Left lung (tissue), 14 donors: ENCODE data around the gene CAVIN1. TPM values are rescaled to one million over a fixed set of nuclear protein-coding genes. Genes with fewer than 3 reads are reported as not detected.
A peak's percentile ranks its signal among the peaks of the same experiment; 100 is the strongest.

ENCODE experiments used
- ATAC-seq: fragments of 200-7000 bp; cut with Tn5 transposase; one replicate; pipeline ENCODE4 v1.9.1; 2020; ENCODE audit warnings: moderate library complexity
- DNase-seq, 4 donors: peaks; one replicate each; pipeline ENCODE4 v3.0.0-alpha.2; 2013 to 2020
- H3K27ac ChIP-seq, 2 donors: fragments of 200-600 bp; sonication (generic) in 1 of 2; one replicate each; pipeline versions ENCODE4 v1.5.0 to v1.8.0; 2020 to 2021
- H3K27me3 ChIP-seq, 2 donors: fragments of 200-600 bp; sonication (generic) in 1 of 2; one replicate each; pipeline versions ENCODE4 v1.5.0 to v1.8.0; 2020 to 2021
- H3K36me3 ChIP-seq, 2 donors: fragments of 200-600 bp; sonication (generic) in 1 of 2; one replicate each; pipeline versions ENCODE4 v1.5.0 to v1.8.0; 2020 to 2021
- H3K4me1 ChIP-seq, 2 donors: fragments of 200-600 bp; one replicate each; pipeline ENCODE4 v1.8.0; 2021
- H3K4me3 ChIP-seq, 2 donors: fragments of 200-600 bp; sonication (generic) in 1 of 2; one replicate each; pipeline versions ENCODE4 v1.5.0 to v1.8.0; 2020 to 2021; ENCODE audit warnings: mild to moderate bottlenecking in 1 of 2
- H3K9me3 ChIP-seq, 2 donors: fragments of 200-600 bp; sonication (generic) in 1 of 2; one replicate each; pipeline versions ENCODE4 v1.5.0 to v1.8.0; 2020 to 2021
- intact Hi-C, 2 donors: fragments of 100-400 bp; cut with DNase I; formaldehyde crosslinking; loops; one replicate each; pipeline versions ENCODE4 v1.11.2 to v1.14.2; 2022
- long read RNA-seq, 12 donors: library from polyadenylated mRNA in 2 of 12; unstranded in 2 of 12; transcript quantifications; one replicate each; pipeline ENCODE4 v2.0.0 and lab custom pipeline, GENCODE V29; 2019 to 2026
- polyA plus RNA-seq, 6 donors: library from polyadenylated mRNA; unstranded; fragments of 120-200 nt; gene quantifications; one replicate each; pipeline ENCODE4 v1.2.1, GENCODE V29; 2013; ENCODE audit not compliant: insufficient read length in 6 of 6
- total RNA-seq, 2 donors: library from RNA; stranded (reverse); fragmentation: NEBNext Ultra II Directional; extraction: Animal tissue kit (Norgen Biotek cat#: 25700); gene quantifications; one replicate each; pipeline ENCODE4 v1.2.1, GENCODE V29; 2021
- TF ChIP-seq, protein P1 (sequence below), 2 donors: fragments of 200-600 bp; sonication (generic) in 1 of 2; IDR thresholded peaks; one replicate each; pipeline versions ENCODE4 v1.5.0 to v1.8.0; 2021; ENCODE audit warnings: antibody characterized with exemption in 2 of 2
- donor health status: DM: no; HTN: yes; CAD: no.
- donor health status: DM: no; HTN: no; CAD: no.

The CAVIN1 gene
- total RNA-seq = 100 to 1,000 TPM; 285 to 320 TPM
- polyA plus RNA-seq = 100 to 1,000 TPM; 163 to 224 (median 191) TPM
- long read RNA-seq, donor 1, transcript CAVIN1-201 (2 exons, 3,828 nt) = major isoform, 130 of 166 reads
- long read RNA-seq, donor 1, partial matches to known transcripts = 20 of 166 reads
- long read RNA-seq, donor 1, other reads (novel, unspliced or antisense) = 16 of 166 reads
- long read RNA-seq, donor 2, transcript CAVIN1-201 (2 exons, 3,828 nt) = major isoform, 102 of 109 reads
- long read RNA-seq, donor 2, partial matches to known transcripts = 0 of 109 reads
- long read RNA-seq, donor 2, other reads (novel, unspliced or antisense) = 7 of 109 reads
- long read RNA-seq, donor 3, transcript CAVIN1-201 (2 exons, 3,828 nt) = major isoform, 47 of 52 reads
- long read RNA-seq, donor 3, partial matches to known transcripts = 0 of 52 reads
- long read RNA-seq, donor 3, other reads (novel, unspliced or antisense) = 5 of 52 reads
- long read RNA-seq, donor 4, transcript CAVIN1-201 (2 exons, 3,828 nt) = major isoform, 128 of 177 reads
- long read RNA-seq, donor 4, partial matches to known transcripts = 4 of 177 reads
- long read RNA-seq, donor 4, other reads (novel, unspliced or antisense) = 45 of 177 reads
- long read RNA-seq, donor 5, transcript CAVIN1-201 (2 exons, 3,828 nt) = major isoform, 81 of 81 reads
- long read RNA-seq, donor 5, partial matches to known transcripts = 0 of 81 reads
- long read RNA-seq, donor 5, other reads (novel, unspliced or antisense) = 0 of 81 reads
- long read RNA-seq, donor 6, transcript CAVIN1-201 (2 exons, 3,828 nt) = major isoform, 61 of 66 reads
- long read RNA-seq, donor 6, partial matches to known transcripts = 0 of 66 reads
- long read RNA-seq, donor 6, other reads (novel, unspliced or antisense) = 5 of 66 reads
- long read RNA-seq, donor 7, transcript CAVIN1-201 (2 exons, 3,828 nt) = major isoform, 35 of 35 reads
- long read RNA-seq, donor 7, partial matches to known transcripts = 0 of 35 reads
- long read RNA-seq, donor 7, other reads (novel, unspliced or antisense) = 0 of 35 reads
- long read RNA-seq, donor 8, transcript CAVIN1-201 (2 exons, 3,828 nt) = major isoform, 123 of 137 reads
- long read RNA-seq, donor 8, partial matches to known transcripts = 0 of 137 reads
- long read RNA-seq, donor 8, other reads (novel, unspliced or antisense) = 14 of 137 reads
- long read RNA-seq, donor 9, partial matches to known transcripts = 0 of 1 reads
- long read RNA-seq, donor 9, other reads (novel, unspliced or antisense) = 0 of 1 reads
- long read RNA-seq, donor 10, transcript CAVIN1-201 (2 exons, 3,828 nt) = major isoform, 59 of 84 reads
- long read RNA-seq, donor 10, partial matches to known transcripts = 0 of 84 reads
- long read RNA-seq, donor 10, other reads (novel, unspliced or antisense) = 25 of 84 reads
- long read RNA-seq, donor 11 = 0 reads
- long read RNA-seq, donor 12, transcript CAVIN1-201 (2 exons, 3,828 nt) = major isoform, 103 of 123 reads
- long read RNA-seq, donor 12, partial matches to known transcripts = 12 of 123 reads
- long read RNA-seq, donor 12, other reads (novel, unspliced or antisense) = 8 of 123 reads

DNA sequence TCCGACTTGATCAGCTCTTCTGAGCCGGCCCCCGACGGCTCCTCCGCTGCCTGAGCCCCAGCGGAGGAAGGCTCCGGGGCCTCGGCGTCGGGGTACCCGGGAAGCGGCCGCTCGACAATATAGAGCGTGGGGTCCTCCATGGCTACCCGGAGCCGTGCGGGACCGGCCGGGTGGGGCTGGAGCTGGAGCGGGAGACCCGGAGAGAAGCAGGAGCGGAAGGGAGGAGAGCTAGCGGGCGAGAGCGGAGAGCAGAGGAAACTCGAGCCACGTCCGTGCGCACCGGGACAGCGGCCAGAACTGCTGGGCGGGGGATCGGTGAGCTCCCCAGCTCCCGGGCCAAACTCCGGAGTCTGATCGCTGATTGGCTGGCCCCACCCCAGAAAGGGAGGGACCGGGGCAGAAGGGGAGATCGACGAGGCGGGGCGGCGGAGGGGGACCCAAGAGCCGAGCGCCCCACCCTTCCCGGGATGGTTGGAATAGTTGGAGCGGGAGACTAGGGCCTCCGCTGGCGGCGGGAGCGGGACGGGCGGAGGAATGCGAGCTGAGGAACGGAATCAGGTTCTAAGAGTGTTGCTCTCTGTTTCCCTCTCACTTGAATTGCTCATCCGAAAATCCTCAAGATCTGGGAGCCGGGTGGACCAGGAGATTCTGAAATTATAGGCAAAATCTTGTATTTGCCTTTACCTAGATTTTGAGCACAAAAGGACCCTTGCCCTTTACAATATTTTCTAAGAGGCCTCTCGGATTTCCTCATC lies at the start of gene CAVIN1:
TSS of gene CAVIN1 (minus strand) at position 299 of the 755 bp plus-strand sequence. CDS start at position 140, 159 bp downstream.
- intact Hi-C loops = loop anchor here in 1 of 2 donors (5.0 kb wide), 1 partner anchor 94 kb away; no protein-coding TSS in a partner anchor
- Histone ChIP-seq H3K27ac (peak within 1 kb of the TSS; percentile 89 to 91), H3K36me3 (no peaks in the 10 kb centered on the region), H3K4me1 (peaks cover 8 to 56% of the 10 kb centered on the region in 2 donors), H3K9me3 (no peaks in the 10 kb centered on the region), H3K4me3 (peak within 1 kb of the TSS; percentile 68 to 69), H3K27me3 (peaks cover 0 to 51% of the 10 kb centered on the region in 2 donors)
- ATAC-seq = peak; percentile 90
- TF ChIP-seq, protein P1, sequence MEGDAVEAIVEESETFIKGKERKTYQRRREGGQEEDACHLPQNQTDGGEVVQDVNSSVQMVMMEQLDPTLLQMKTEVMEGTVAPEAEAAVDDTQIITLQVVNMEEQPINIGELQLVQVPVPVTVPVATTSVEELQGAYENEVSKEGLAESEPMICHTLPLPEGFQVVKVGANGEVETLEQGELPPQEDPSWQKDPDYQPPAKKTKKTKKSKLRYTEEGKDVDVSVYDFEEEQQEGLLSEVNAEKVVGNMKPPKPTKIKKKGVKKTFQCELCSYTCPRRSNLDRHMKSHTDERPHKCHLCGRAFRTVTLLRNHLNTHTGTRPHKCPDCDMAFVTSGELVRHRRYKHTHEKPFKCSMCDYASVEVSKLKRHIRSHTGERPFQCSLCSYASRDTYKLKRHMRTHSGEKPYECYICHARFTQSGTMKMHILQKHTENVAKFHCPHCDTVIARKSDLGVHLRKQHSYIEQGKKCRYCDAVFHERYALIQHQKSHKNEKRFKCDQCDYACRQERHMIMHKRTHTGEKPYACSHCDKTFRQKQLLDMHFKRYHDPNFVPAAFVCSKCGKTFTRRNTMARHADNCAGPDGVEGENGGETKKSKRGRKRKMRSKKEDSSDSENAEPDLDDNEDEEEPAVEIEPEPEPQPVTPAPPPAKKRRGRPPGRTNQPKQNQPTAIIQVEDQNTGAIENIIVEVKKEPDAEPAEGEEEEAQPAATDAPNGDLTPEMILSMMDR (IDR thresholded peaks at IDR 0.05) = no peak
- DNase-seq = peak; percentile 96 to 98 (median 97)

DNA sequence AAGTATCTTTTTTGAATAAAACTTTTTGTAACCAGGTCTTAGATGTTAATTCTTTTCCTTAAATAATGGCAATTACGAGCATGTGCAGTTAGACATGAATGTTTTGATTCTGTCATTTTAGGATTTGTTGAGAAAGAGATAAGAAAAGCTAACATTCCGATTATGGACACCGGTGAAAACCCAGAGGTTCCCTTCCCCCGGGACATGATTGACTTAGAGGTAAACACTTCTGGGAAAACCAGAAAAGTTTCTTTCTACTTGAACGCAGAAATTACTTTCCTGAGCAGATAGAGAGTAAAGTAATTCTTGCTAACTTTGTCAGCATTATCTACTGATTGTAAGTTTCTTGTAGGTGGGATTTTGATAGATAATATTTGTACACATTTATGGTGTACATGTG lies 44.8 kb upstream of the CAVIN1 start:
- peak in 1 of 4 donors; percentile 32 for DNase-seq
- H3K27ac ChIP-seq = peak overlapping the region; percentile 3 to 41
- intact Hi-C loops = no loop called here

GRCh38 chr17:42463976-42464400 lies 40.9 kb upstream of the CAVIN1 start:
- TF ChIP-seq, protein P1 (IDR thresholded peaks at IDR 0.05) = no peak
- no peak for ATAC-seq
- Histone ChIP-seq H3K9me3 (no peaks in the 10 kb centered on the region), H3K27ac (no peak overlapping the region), H3K4me3 (no peak overlapping the region), H3K27me3 (no peaks in the 10 kb centered on the region), H3K36me3 (peaks cover 0 to 83% of the 10 kb centered on the region in 2 donors), H3K4me1 (peaks cover 3 to 22% of the 10 kb centered on the region in 2 donors)
- DNase-seq = no peak
- intact Hi-C loops = no loop called here

More for the DNA sequence above, 44.8 kb upstream of the CAVIN1 start:
- TF ChIP-seq, protein P1 (IDR thresholded peaks at IDR 0.05) = no peak
- H3K27me3 ChIP-seq = no peaks in the 10 kb centered on the region
- peaks cover 0 to 100% of the 10 kb centered on the region in 2 donors for H3K36me3 ChIP-seq
- peaks cover 0 to 3% of the 10 kb centered on the region in 2 donors for H3K4me1 ChIP-seq
- ATAC-seq = peak; percentile 75
- H3K9me3 ChIP-seq = no peaks in the 10 kb centered on the region
- no peak overlapping the region for H3K4me3 ChIP-seq

- H3K4me3 ChIP-seq = peak overlapping the region; percentile 51 to 83
These were observed 37.3 kb upstream of the CAVIN1 start for GRCh38 chr17:42460371-42460770.

More at GRCh38 chr17:42460371-42460770, 37.3 kb upstream of the CAVIN1 start:
- intact Hi-C loops = no loop called here
- Histone ChIP-seq H3K4me1 (peaks cover 17 to 52% of the 10 kb centered on the region in 2 donors), H3K36me3 (peaks cover 0 to 47% of the 10 kb centered on the region in 2 donors), H3K27ac (peak overlapping the region; percentile 93 to 96), H3K27me3 (no peaks in the 10 kb centered on the region), H3K9me3 (no peaks in the 10 kb centered on the region)
- ATAC-seq = no peak
- DNase-seq = no peak
- TF ChIP-seq, protein P1 (IDR thresholded peaks at IDR 0.05) = no peak
